SK-N-SH (cell line): ENCODE results near the gene ZBTB38. TPM values are rescaled to one million over a fixed set of nuclear protein-coding genes. Genes with fewer than 3 reads are reported as not detected.

Experiments used
- CTCF ChIA-PET: fragments of 300-600, 350-600 bp; formaldehyde crosslinking; extraction: SDS; loops from one replicate; lab custom pipeline; 2021; lab: Yijun Ruan, JAX
- POLR2A ChIA-PET: fragments of 350-600 bp; sonication (Branson Sonifier 250); formaldehyde crosslinking; extraction: SDS; loops from one replicate; lab custom pipeline; 2020; ENCODE audit warnings: antibody characterized with exemption, inconsistent platforms; lab: Yijun Ruan, JAX
- DNase-seq: peaks from one replicate; pipeline ENCODE4 v3.0.0; 2012
- H2AFZ ChIP-seq: fragments of 200-600 bp; sonication (generic); 2 replicates; pipeline ENCODE4 v1.8.1; 2016; ENCODE audit warnings: antibody characterized with exemption, mild to moderate bottlenecking, low read depth
- H3F3A ChIP-seq: fragments of 200-600 bp; sonication (generic); replicated peaks from 2 replicates; pipeline ENCODE3; 2016; ENCODE audit warnings: antibody characterized with exemption, mild to moderate bottlenecking; ENCODE audit not compliant: insufficient read depth
- H3K27ac ChIP-seq, 2 experiments: fragments of 200-500 bp in 1 of 2; fragments of 200-600 bp in 1 of 2; sonication (Bioruptor generic) in 1 of 2; sonication (generic), shearing (Covaris generic) in 1 of 2; 2 replicates each; pipeline versions ENCODE4 v1.5.1 to v1.6.1; 2014 to 2016; ENCODE audit warnings: low read depth in 2 of 2, inconsistent platforms in 1 of 2, low read length in 1 of 2, mild to moderate bottlenecking in 1 of 2, mixed read lengths in 1 of 2
- H3K27me3 ChIP-seq: fragments of 200-600 bp; sonication (generic), shearing (Covaris generic); 2 replicates; pipeline ENCODE4 v1.6.1; 2016; ENCODE audit warnings: mixed run types; ENCODE audit not compliant: insufficient read depth
- H3K36me3 ChIP-seq, 2 experiments: fragments of 200-500 bp in 1 of 2; fragments of 200-600 bp in 1 of 2; sonication (Bioruptor generic) in 1 of 2; sonication (generic) in 1 of 2; replicated peaks in 1 of 2; 2 replicates each; pipeline versions ENCODE3 to v1.5.1; 2014 to 2016; ENCODE audit warnings: low read length in 1 of 2, mild to moderate bottlenecking in 1 of 2; ENCODE audit not compliant: insufficient read depth in 2 of 2, control insufficient read depth in 1 of 2
- H3K4me1 ChIP-seq, 2 experiments: fragments of 200-500 bp in 1 of 2; fragments of 200-600 bp in 1 of 2; sonication (Bioruptor generic) in 1 of 2; sonication (generic), shearing (Covaris generic) in 1 of 2; 2 replicates each; pipeline versions ENCODE4 v1.5.1 to v1.6.1; 2014 to 2016; ENCODE audit warnings: low read depth in 1 of 2, low read length in 1 of 2, mixed run types in 1 of 2; ENCODE audit not compliant: insufficient read depth in 2 of 2, control insufficient read depth in 1 of 2
- H3K4me2 ChIP-seq: fragments of 200-600 bp; sonication (generic), shearing (Covaris generic); 2 replicates; pipeline ENCODE4 v1.6.1; 2017; ENCODE audit warnings: mixed run types
- H3K4me3 ChIP-seq, 2 experiments: fragments of 200-500 bp in 1 of 2; fragments of 200-600 bp in 1 of 2; sonication (Bioruptor generic) in 1 of 2; sonication (generic), shearing (Covaris generic) in 1 of 2; 2 replicates each; pipeline versions ENCODE4 v1.5.1 to v1.8.1; 2014 to 2016; ENCODE audit warnings: low read depth in 2 of 2, inconsistent platforms in 1 of 2, low read length in 1 of 2, mild to moderate bottlenecking in 1 of 2, mixed read lengths in 1 of 2, moderate library complexity in 1 of 2
- H3K79me2 ChIP-seq: fragments of 200-600 bp; sonication (generic); 2 replicates; pipeline ENCODE4 v1.8.1; 2017; ENCODE audit warnings: mild to moderate bottlenecking; ENCODE audit not compliant: insufficient read depth
- H3K9ac ChIP-seq: fragments of 200-600 bp; sonication (generic); 2 replicates; pipeline ENCODE4 v1.6.1; 2017; ENCODE audit warnings: mixed run types
- H3K9me2 ChIP-seq: fragments of 200-600 bp; sonication (generic); 2 replicates; pipeline ENCODE4 v1.6.1; 2017; ENCODE audit warnings: mixed run types
- H3K9me3 ChIP-seq: fragments of 200-600 bp; sonication (generic); 2 replicates; pipeline ENCODE4 v1.6.1; 2017; ENCODE audit warnings: mixed run types, mild to moderate bottlenecking, moderate library complexity
- H4K20me1 ChIP-seq: fragments of 200-600 bp; sonication (generic); 2 replicates; pipeline ENCODE4 v1.6.1; 2017; ENCODE audit warnings: mild to moderate bottlenecking, mixed run types; ENCODE audit not compliant: insufficient read depth
- CHD2 ChIP-seq: fragments of 150-350 bp; IDR thresholded peaks from 2 replicates; pipeline ENCODE4 v1.6.1; 2018; ENCODE audit warnings: low read length; ENCODE audit not compliant: partially characterized antibody
- ELF1 ChIP-seq: IDR thresholded peaks from 2 replicates; pipeline ENCODE4 v1.4.0; 2012
- EP300 ChIP-seq, 2 experiments: IDR thresholded peaks; 2 replicates each; pipeline versions ENCODE4 v1.4.0 to v1.6.1; 2012; ENCODE audit warnings: borderline replicate concordance in 1 of 2, low read depth in 1 of 2, low read length in 1 of 2
- EZH2phosphoT487 ChIP-seq: fragments of 200-600 bp; sonication (generic); IDR thresholded peaks from 2 replicates; pipeline ENCODE4 v1.6.1; 2017; ENCODE audit warnings: low read depth, mixed run types, mild to moderate bottlenecking, antibody characterized with exemption, moderate library complexity, borderline replicate concordance
- FOXJ3 ChIP-seq: sonication (generic); formaldehyde crosslinking; IDR thresholded peaks from 2 replicates; pipeline ENCODE4 v1.5.1; 2020; ENCODE audit warnings: mild to moderate bottlenecking, missing genetic modification reagents
- GATA2 ChIP-seq: sonication (generic); formaldehyde crosslinking; IDR thresholded peaks from 2 replicates; pipeline ENCODE4 v1.5.0; 2020; ENCODE audit warnings: mild to moderate bottlenecking, missing genetic modification reagents
- JUND ChIP-seq: IDR thresholded peaks from 2 replicates; pipeline ENCODE4 v1.4.0; 2012
- MEF2A ChIP-seq: IDR thresholded peaks from 2 replicates; pipeline ENCODE4 v1.4.0; 2012; ENCODE audit warnings: low read depth, borderline replicate concordance
- NFIC ChIP-seq: IDR thresholded peaks from 2 replicates; pipeline ENCODE4 v1.4.0; 2012; ENCODE audit warnings: borderline replicate concordance
- POLR2AphosphoS5 ChIP-seq: IDR thresholded peaks from 2 replicates; pipeline ENCODE4 v1.6.1; 2012; ENCODE audit warnings: low read depth, low read length
- RCOR1 ChIP-seq: fragments of 150-350 bp; IDR thresholded peaks from 2 replicates; pipeline ENCODE4 v1.6.1; 2017; ENCODE audit warnings: antibody characterized with exemption, low read length
- RFX5 ChIP-seq: IDR thresholded peaks from 2 replicates; pipeline ENCODE4 v1.6.1; 2012; ENCODE audit warnings: mild to moderate bottlenecking, improper control_type of control experiment, low read length
- RXRA ChIP-seq: IDR thresholded peaks from 2 replicates; pipeline ENCODE4 v1.4.0; 2012; ENCODE audit warnings: low read depth, mild to moderate bottlenecking, borderline replicate concordance
- SIN3A ChIP-seq: IDR thresholded peaks from 2 replicates; pipeline ENCODE4 v1.6.1; 2012; ENCODE audit warnings: low read depth, mild to moderate bottlenecking, low read length, moderate library complexity, borderline replicate concordance
- SMC3 ChIP-seq: IDR thresholded peaks from 2 replicates; pipeline ENCODE4 v1.6.1; 2012; ENCODE audit warnings: low read depth, low read length, improper control_type of control experiment
- TEAD4 ChIP-seq: IDR thresholded peaks from 2 replicates; pipeline ENCODE4 v1.4.0; 2012; ENCODE audit warnings: mild to moderate bottlenecking, borderline replicate concordance; ENCODE audit not compliant: insufficient read depth
- YY1 ChIP-seq: IDR thresholded peaks from 2 replicates; pipeline ENCODE4 v1.4.0; 2012; ENCODE audit warnings: low read depth, mild to moderate bottlenecking
- WGBS: methylation state at CpG from one replicate; pipeline ENCODE4 v1.1.6; 2017; ENCODE audit warnings: low lambda C conversion rate; 5-methylcytosine and 5-hydroxymethylcytosine counted together
- polyA plus RNA-seq, 3 experiments: library from polyadenylated mRNA; depleted of rRNA; stranded (reverse); fragments of >200 nt; gene quantifications; 2 replicates each; pipeline ENCODE4 v1.2.3, GENCODE V29; 2012
- TF ChIP-seq, protein P1 (sequence below): IDR thresholded peaks from 2 replicates; pipeline ENCODE4; 2012
- TF ChIP-seq, protein P2 (sequence below): IDR thresholded peaks from 2 replicates; pipeline ENCODE4 v1.4.0; 2012; ENCODE audit warnings: low read depth, borderline replicate concordance
- TF ChIP-seq, protein P3 (sequence below): fragments of 200-600 bp; sonication (generic); IDR thresholded peaks from 2 replicates; pipeline ENCODE4 v1.6.1; 2017; ENCODE audit warnings: antibody characterized with exemption, mild to moderate bottlenecking, moderate library complexity

The ZBTB38 gene
- polyA plus RNA-seq, 1 of the 3 experiments (the other 2 are of a cell fraction) = 10.1 TPM

DNA sequence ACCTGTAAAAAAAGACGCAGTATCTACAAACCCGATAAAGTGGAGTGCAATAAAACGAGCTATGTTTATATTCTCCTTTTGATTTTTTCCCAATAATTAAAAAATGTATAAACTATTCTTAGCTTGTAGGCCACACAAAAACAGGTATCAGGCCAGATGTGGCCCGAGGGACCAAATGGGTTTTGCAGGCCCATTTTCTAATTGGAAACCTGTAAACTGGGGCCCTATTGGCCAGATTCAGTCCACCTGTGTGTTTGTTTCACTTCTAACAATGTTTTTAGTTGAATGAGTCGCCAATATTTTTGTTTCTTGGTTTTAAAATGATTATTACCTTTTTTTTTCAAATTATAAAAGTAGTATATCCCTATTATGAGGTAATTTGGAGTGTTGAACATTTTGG lies 29.7 kb downstream of the ZBTB38 start:
- Histone ChIP-seq H4K20me1 (no peaks in the 10 kb centered on the region), H3K27me3 (no peaks in the 10 kb centered on the region), H3K79me2 (peaks cover 10% of the 10 kb centered on the region), H2AFZ (no peak overlapping the region), H3K4me3 (no peak overlapping the region), H3K9me2 (no peaks in the 10 kb centered on the region), H3K4me2 (no peak overlapping the region), H3K9ac (no peak overlapping the region), H3K4me1 (peaks cover 0 to 24% of the 10 kb centered on the region in 2 experiments; a peak in 2 of 4 replicates), H3K9me3 (peaks cover 13% of the 10 kb centered on the region; the same call in 1 of the 2 replicates), H3F3A (peaks cover 28% of the 10 kb centered on the region), H3K36me3 (peaks cover 13 to 36% of the 10 kb centered on the region in 2 experiments), H3K27ac (no peak overlapping the region)
- POLR2A ChIA-PET = no interaction called here
- DNase-seq = no peak
- TF ChIP-seq EP300 (IDR thresholded peaks at IDR 0.05; ENCODE audit: borderline replicate concordance in 1 of 2, low read depth in 1 of 2, low read length in 1 of 2) = no peak
- no peak for TF ChIP-seq RFX5
- TF ChIP-seq, protein P1, sequence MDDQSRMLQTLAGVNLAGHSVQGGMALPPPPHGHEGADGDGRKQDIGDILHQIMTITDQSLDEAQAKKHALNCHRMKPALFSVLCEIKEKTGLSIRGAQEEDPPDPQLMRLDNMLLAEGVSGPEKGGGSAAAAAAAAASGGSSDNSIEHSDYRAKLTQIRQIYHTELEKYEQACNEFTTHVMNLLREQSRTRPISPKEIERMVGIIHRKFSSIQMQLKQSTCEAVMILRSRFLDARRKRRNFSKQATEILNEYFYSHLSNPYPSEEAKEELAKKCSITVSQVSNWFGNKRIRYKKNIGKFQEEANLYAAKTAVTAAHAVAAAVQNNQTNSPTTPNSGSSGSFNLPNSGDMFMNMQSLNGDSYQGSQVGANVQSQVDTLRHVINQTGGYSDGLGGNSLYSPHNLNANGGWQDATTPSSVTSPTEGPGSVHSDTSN = no peak
- TF ChIP-seq, protein P2, sequence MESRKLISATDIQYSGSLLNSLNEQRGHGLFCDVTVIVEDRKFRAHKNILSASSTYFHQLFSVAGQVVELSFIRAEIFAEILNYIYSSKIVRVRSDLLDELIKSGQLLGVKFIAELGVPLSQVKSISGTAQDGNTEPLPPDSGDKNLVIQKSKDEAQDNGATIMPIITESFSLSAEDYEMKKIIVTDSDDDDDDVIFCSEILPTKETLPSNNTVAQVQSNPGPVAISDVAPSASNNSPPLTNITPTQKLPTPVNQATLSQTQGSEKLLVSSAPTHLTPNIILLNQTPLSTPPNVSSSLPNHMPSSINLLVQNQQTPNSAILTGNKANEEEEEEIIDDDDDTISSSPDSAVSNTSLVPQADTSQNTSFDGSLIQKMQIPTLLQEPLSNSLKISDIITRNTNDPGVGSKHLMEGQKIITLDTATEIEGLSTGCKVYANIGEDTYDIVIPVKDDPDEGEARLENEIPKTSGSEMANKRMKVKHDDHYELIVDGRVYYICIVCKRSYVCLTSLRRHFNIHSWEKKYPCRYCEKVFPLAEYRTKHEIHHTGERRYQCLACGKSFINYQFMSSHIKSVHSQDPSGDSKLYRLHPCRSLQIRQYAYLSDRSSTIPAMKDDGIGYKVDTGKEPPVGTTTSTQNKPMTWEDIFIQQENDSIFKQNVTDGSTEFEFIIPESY = no peak
- TF ChIP-seq CHD2 = no peak
- no peak for TF ChIP-seq JUND
- CTCF ChIA-PET = interaction anchor here (1.0 to 1.5 kb wide), 2 partner anchors 13 to 37 kb away, joined by 3 read pairs; no protein-coding TSS in a partner anchor
- 90% methylated on average over 5 of the region's 5 CpGs for WGBS

DNA sequence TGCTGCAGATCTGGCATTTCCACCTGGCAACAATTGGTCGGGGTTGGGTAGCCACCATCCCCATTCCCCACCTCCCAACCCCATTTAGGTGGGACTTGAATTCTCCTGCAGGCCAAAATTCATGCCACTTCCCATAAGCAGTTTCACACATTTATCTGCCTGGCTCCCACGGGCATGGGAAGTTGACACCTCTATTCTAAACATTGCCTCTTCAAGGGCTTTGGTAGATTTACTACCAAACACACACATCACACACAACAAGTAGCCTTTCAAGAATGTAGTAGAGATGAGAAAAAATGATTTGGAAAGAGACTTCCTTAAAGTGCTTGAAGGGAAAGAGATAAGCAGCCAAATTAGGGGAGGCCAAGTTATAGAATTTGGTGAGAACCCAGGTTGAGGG lies 30.9 kb downstream of the ZBTB38 start:
- peaks cover 21% of the 10 kb centered on the region for H3K79me2 ChIP-seq
- no peak overlapping the region for H3K4me3 ChIP-seq
- WGBS = 88% methylated on average over 2 of the region's 2 CpGs
- no peak overlapping the region for H3K9ac ChIP-seq
- H3K4me2 ChIP-seq = no peak overlapping the region
- CTCF ChIA-PET = no interaction called here
- no peak overlapping the region for H3K27ac ChIP-seq
- peaks cover 4 to 15% of the 10 kb centered on the region in 2 experiments; a peak in 2 of 4 replicates for H3K4me1 ChIP-seq
- no peaks in the 10 kb centered on the region for H3K9me2 ChIP-seq
- no peak for DNase-seq
- no peaks in the 10 kb centered on the region for H4K20me1 ChIP-seq
- no peaks in the 10 kb centered on the region for H3K27me3 ChIP-seq
- POLR2A ChIA-PET = no interaction called here
- peaks cover 31% of the 10 kb centered on the region for H3F3A ChIP-seq
- no peak overlapping the region for H2AFZ ChIP-seq
- H3K9me3 ChIP-seq = peaks cover 13% of the 10 kb centered on the region; the same call in 1 of the 2 replicates
- H3K36me3 ChIP-seq = peaks cover 20 to 40% of the 10 kb centered on the region in 2 experiments
- TF ChIP-seq CHD2 (no peak), SMC3 (no peak), EZH2phosphoT487 (no peak), RXRA (no peak), GATA2 (CRISPR knock-in tag) (no peak), YY1 (no peak), MEF2A (no peak), EP300 (IDR thresholded peaks at IDR 0.05; ENCODE audit: borderline replicate concordance in 1 of 2, low read depth in 1 of 2, low read length in 1 of 2) (no peak), FOXJ3 (CRISPR knock-in tag) (no peak), ELF1 (no peak), RCOR1 (no peak), TEAD4 (no peak), POLR2AphosphoS5 (no peak), NFIC (no peak), SIN3A (no peak)
- TF ChIP-seq, protein P1 = no peak
- TF ChIP-seq, protein P2 = no peak
- TF ChIP-seq, protein P3, sequence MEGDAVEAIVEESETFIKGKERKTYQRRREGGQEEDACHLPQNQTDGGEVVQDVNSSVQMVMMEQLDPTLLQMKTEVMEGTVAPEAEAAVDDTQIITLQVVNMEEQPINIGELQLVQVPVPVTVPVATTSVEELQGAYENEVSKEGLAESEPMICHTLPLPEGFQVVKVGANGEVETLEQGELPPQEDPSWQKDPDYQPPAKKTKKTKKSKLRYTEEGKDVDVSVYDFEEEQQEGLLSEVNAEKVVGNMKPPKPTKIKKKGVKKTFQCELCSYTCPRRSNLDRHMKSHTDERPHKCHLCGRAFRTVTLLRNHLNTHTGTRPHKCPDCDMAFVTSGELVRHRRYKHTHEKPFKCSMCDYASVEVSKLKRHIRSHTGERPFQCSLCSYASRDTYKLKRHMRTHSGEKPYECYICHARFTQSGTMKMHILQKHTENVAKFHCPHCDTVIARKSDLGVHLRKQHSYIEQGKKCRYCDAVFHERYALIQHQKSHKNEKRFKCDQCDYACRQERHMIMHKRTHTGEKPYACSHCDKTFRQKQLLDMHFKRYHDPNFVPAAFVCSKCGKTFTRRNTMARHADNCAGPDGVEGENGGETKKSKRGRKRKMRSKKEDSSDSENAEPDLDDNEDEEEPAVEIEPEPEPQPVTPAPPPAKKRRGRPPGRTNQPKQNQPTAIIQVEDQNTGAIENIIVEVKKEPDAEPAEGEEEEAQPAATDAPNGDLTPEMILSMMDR = no peak
